Stimulated activated CD4-positive, alpha-beta T cell treated with anti-CD3 and anti-CD28 coated beads, Interleukin-15, amount 100 ng/mL, for 24 hours (primary cell): ENCODE data around the gene ALOX15.
A peak's percentile ranks its signal among the peaks of the same experiment; 100 is the strongest.
"Not testable (repeated sequence)": the region's sequence is repeated elsewhere in the genome, so short reads cannot be mapped to it uniquely, and the experiment has no call there.

Experiments
- DNase-seq: peaks from one replicate; pipeline ENCODE4 v3.0.0-alpha.2; 2020

ALOX15 gene

DNA sequence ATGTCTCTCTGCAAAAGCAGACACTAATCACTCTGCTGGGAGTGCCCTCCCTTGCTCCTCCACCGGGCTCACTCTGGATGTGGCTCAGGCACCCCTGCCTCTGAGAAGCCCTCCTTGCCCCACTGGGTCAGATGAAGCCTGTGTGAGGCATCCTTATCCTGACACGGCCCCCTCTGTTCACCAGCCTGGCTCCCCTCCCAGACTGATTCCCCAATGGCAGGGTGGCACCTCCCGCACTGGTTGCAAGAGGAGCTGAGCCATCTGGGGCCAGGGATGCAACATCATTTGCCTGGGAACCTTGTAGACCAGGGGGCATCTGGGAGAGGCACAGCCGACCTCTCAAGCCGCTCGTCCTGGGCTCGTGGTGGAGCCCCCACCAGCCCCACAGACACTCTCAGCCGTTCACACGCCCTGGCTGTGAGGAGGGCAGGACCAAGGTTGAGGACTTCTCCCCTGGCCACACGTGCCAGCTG, 50.5 kb downstream of the ALOX15 start:
- no peak for DNase-seq

DNA sequence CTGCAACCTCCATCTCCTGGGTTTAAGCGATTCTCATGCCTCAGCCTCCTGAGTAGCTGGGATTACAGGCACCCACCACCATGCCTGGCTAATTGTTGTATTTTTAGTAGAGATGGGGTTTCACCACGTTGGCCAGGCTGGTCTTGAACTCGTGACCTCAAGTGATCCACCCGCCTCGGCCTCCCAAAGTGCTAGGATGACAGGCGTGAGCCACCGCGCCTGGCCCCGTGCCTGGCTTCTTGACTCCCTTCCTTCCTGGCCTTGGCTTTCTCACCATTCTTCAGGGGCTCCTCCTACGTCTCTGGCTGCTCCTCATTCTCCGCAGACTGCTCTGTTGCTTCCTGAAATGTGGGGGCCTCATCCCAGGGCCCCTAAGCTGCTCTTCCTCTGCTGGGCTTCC, 51.4 kb downstream of the ALOX15 start:
- DNase-seq: not testable (repeated sequence)

DNA sequence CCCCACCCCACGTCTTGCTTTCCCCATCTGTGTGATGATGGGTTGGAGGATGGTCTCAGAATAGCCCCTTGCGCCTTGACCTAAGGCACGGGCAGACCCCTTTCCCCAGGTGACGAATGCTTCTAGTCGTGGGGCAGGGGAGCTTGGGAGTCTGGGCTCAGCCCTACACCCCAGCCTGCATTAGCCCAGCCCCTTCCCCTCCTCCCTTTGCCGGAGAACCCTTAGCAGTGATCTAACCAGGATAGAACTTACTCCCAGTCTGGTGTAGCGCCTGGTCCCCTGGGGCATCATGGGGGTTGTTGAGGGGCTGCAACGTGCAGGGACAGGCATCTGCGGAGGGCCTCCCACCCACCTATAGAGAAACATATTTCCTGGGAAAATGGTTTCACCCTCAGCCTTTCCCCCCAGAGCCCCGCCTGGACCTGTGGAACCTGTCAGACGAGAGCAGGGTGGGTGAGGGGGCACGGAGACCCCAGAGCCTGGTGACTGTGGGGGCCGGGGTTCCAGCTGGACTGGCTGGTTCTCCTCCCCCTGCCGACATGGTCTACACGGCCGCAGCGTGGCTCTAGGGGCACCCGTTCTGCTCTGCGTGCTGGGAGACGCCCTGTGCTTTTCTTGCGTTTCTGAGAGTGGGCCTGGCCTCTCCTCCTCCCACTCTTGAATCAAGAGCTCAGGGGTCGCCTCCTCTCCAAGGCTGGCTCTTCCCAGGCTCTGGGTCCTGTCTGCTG, 52.4 kb downstream of the ALOX15 start:
- DNase-seq: no peak

DNA sequence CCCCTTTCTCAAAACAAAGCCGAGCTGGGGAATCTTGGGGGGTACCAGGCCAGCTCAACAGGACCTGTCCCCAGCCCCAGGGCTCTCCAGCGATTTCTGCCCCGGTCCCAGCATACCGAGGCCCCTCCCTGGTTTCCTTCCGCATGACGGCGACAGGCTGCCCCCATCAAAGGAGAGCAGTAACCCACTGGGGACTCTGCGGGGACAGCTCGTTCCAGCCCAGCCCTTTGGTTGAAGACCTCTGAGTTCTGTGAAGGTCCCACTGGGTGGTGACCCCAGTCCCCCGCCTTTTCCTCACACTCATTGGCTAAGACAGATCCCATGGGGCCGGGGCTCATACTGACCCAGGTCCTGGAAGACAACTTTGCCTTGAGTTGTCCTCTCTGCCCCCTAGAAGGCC, 53.1 kb downstream of the ALOX15 start:
- no peak for DNase-seq

DNA sequence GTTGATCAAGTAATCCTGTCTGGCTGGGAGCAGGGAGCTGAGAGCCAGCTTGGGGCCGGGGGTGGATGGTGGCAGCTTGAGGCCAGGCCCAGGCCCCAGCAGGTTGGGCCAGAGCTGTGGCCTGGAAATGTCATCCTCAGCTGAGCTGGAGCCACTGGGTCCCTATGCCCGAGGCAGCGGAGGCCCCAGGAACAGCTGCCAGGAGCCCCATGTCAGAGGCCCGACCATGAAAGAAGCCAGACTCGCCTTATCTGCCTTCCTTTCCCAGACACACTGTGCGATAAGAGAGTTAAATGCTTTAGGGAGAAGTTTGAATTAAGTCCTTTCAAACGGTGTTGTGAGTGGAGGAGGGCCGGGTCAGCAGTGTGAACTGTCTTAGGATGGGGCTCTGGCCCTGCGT, 53.7 kb downstream of the ALOX15 start:
- DNase-seq: no peak

DNA sequence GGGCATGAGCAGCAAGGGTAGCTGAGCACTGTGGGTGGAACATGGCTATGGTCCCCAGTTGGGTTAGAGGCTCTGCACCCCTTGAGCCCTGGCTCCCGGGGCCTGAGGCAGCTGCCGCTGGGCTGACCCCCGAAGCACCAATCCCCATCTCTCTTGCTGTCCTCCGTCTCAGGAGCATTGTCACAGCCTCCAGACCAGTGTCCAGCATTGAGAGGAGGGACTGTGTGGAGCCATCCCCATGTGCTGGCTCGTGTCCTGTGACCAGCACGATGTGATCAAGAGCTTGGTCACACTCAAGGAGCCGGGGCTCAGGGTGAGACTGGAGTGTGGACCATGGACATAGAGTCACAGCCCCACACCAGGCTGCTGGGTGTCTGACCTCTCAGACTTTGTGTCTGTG, 54.3 kb downstream of the ALOX15 start:
- DNase-seq: no peak

DNA sequence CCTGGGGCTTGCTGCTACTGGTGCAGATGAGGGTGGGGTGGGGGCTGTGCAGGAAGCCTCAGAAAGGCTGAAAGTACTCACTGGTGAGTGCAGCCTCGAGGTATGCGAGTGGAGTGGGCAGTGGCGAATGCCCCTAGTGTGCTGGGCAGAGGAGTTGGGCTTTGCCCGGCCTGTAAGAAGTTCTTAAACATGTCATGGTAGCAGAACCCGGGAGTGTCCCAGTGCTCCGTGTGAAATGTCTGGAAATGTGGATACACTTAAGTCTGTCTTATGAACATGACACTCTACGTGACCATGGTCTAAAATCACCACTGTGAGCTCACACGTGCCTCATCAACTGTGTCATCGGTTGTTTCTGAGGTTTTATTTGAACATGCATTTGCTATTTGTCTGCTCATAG, 55.4 kb downstream of the ALOX15 start:
- DNase-seq: no peak

DNA sequence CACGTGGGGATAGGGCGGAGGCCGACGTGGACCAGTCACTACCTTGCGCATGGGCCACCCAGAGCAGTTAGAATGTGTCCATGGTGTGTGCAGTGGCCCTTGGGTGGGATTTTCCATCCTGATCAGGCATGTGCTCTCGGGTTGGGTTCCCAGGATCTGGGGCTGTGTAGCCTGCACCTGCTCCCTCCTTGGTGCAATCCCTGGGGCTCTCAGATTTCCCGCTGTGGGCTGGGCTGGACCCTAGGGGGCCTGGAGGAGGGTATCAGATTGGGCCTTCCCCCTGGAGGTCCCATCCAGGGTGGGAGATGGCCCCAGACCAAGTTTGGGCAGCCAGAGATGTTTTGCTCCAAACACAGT, 55.9 kb downstream of the ALOX15 start:
- no peak for DNase-seq

DNA sequence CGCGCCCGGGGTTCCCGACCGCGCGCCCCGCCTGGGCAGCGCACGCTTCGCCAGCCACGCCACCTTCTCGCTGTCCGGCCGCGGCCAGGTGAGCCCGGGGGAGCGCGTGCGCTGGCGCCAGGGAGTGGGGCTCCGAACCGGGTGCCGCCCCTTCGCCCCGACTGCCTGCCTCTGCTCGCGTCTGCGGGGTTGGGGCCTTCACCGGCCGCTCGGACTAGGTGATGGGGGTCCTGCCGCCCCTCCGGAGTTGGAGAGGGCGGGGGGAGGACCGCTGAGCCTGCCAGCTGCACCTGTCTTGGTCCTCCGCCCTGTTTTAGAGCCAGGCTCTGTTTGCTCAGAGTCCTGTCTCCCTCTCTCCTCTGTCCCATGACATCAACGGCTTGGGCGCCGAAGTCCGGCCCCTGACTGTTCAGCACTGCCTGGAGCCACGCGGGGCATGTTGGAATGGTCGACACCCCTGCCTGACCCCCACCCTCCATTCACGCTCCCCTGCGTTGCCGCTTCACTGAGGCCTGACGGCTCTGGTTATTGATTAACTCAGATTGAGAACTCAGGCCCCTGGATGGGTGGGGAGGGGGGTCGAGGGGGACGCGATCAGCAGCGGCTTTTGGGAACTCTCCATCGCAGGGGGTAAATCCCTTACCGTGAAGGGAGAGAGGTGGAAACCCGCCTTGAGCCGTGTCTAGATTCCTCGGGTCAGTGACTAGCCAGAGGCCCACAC, 56.4 kb downstream of the ALOX15 start:
- no peak for DNase-seq

DNA sequence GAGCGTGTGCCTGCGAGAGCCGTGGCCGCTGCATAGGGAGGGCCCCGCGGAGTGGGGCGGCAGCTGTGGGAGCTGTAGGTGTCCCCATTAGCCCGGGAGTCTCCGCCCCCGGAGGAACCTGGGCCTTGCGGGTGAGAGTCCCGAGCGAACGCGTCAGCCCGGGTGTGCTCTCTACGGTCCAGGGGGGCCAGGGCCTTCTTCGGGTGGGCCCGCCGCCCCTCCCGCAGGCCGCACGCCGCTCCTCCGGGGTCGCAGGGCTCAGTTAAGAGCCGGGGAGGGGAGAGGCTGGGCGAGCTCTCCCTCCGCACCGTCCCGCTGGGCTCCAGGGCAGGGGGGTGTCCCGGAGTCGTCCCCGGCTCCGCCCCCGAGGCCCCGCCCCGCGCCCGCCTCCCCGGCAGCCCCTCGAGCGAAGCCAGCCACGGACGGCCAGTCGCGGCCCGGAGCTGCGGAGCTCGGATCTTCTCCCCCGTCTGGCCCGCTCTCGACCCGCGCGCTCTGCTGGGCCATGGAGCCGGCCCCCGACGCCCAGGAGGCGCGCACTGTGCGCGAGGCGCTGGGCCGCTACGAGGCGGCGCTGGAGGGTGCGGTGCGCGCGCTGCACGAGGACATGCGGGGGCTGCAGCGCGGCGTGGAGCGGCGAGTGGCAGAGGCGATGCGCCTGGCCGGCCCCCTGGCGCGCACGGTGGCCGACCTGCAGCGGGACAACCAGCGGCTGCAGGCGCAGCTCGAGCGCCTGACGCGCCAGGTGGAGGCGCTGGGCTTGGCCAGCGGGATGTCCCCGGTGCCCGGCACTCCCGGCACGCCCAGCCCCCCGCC, 57.2 kb downstream of the ALOX15 start, which contains the start of gene SMTNL2:
SMTNL2 (plus strand) TSS at position 429 of the 816 bp plus-strand sequence; CDS start at position 506, 77 bp downstream.
- DNase-seq: peak; percentile 35

DNA sequence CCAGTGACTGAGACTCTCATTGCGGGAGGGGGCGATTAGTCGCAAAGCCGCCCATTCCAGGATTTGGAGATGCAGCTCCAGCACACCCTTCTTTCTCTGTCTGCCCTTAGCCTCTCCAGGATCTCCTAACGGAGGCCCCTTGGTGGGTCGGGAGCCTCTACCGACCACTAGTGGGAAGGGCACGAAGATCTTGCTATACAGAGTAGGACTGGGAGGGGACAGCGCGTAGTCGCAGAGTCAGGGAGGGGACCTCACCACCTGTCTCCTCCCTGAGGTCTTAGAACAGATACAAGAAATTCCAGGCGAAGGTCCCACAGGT, 57.7 kb downstream of the ALOX15 start:
- peak; percentile 30 for DNase-seq

DNA sequence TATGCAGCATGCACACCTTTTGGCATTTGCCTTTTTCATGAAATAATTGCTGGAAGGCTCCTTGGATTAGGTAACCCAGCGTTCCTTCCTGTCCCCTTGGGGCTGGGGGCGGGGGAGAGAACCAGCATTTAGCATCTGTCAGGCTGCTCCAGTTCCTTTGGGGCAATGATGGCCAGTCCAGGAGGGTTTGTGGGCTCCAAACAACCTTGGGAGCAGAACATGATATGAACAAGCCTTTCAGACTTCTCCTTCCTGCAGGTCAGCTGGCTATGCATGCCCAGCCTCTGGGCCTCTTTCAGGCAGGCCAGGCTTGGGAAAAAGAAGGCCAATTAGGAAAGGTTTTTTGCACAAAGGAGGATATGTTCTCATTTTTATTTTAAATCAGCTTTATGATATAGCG, 58.3 kb downstream of the ALOX15 start:
- no peak for DNase-seq

DNA sequence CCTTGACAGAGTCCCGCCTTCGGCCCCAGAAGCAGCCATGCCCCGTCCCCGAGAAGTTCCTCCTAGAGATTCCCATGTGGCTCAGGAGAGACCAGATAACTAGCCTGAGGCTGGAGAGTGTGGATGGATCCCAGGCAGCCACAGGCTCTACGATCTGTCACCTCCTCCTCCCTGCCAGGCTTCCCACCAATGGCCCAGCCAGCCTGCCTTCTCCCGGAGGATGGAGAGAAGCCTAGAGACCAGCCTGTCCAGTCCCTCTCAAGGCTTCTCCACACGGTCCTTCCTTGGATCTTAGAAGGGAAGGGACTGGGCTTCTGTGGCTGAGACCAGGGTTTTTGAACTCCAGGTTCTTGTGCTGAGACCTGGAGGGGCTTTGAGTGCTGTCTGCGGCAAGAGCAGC, 58.8 kb downstream of the ALOX15 start:
- DNase-seq: no peak

DNA sequence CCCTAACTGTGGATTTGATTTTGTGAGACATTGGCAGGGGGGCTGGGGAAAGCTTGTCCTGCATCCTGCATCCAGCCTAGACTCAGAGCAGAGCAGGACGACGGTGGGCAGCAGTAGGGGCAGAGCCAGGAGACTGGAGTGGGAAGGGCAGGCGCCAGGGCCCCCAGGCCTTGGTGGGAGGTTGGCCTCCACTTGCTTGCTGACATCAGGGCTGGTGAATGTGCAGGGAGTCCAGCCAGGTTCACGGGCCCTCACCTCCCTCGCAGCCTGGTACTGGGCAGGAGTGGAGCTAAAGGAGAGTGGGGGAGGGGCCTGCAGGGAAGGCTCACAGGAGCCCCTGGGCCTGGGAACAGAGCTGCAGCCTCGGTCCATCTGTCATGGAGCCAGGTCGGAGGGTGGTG, 59.4 kb downstream of the ALOX15 start:
- DNase-seq: no peak
